ENCODE measurements around the gene AQP10. TPM values are rescaled to one million over a fixed set of nuclear protein-coding genes. Genes with fewer than 3 reads are reported as not detected.
A peak's percentile ranks its signal among the peaks of the same experiment; 100 is the strongest.

The AQP10 gene
- total RNA-seq, 1 experiment from 2014 or later = not detected

GRCh38 chr1:154329551-154330131 lies 8.7 kb downstream of the AQP10 start:
- CTCF ChIA-PET = interaction anchor here (0.6 to 0.7 kb wide), 2 partner anchors 9 to 74 kb away, joined by 3 to 8 read pairs; partner anchors contain the start of gene AQP10
- no TSS peak for BruUV-seq (replicated peaks)
- Mint-ChIP-seq H3K9me3 (ENCODE audit: low read depth, unreplicated experiment) (no peaks in the 10 kb centered on the region), H3K4me1 (ENCODE audit: low read depth, unreplicated experiment) (peaks cover 39% of the 10 kb centered on the region), H3K36me3 (ENCODE audit: insufficient read depth, unreplicated experiment) (peaks cover 25% of the 10 kb centered on the region), H3K27ac (ENCODE audit: unreplicated experiment) (no peak overlapping the region), H3K4me3 (ENCODE audit: low read depth, unreplicated experiment) (peak overlapping the region; percentile 79), H3K27me3 (ENCODE audit: unreplicated experiment) (peaks cover 98% of the 10 kb centered on the region)
- TF ChIP-seq CTCF (IDR thresholded peaks at IDR 0.05; ENCODE audit: unreplicated experiment) = no peak
- DNase-seq = no peak
- intact Hi-C loops (cut with micrococcal nuclease; ENCODE audit: unreplicated experiment) = loop anchor here (10.0 kb wide), 1 partner anchor 135 kb away; the partner anchor contains the start of gene TPM3

- peaks cover 95% of the 10 kb centered on the region for H3K27me3 Mint-ChIP-seq (ENCODE audit: unreplicated experiment)
- H3K27ac Mint-ChIP-seq (ENCODE audit: unreplicated experiment) = no peak overlapping the region
- CTCF ChIA-PET = no interaction called here
- H3K4me3 Mint-ChIP-seq (ENCODE audit: low read depth, unreplicated experiment) = no peak overlapping the region
- H3K36me3 Mint-ChIP-seq (ENCODE audit: insufficient read depth, unreplicated experiment) = peaks cover 14% of the 10 kb centered on the region
- peaks cover 45% of the 10 kb centered on the region for H3K4me1 Mint-ChIP-seq (ENCODE audit: low read depth, unreplicated experiment)
- TF ChIP-seq CTCF (IDR thresholded peaks at IDR 0.05; ENCODE audit: unreplicated experiment) = no peak
- no peak for DNase-seq
- intact Hi-C loops (cut with micrococcal nuclease; ENCODE audit: unreplicated experiment) = loop anchor here (10.0 kb wide), 1 partner anchor 136 kb away; the partner anchor contains the start of gene TPM3
- no TSS peak for BruUV-seq (replicated peaks)
- H3K9me3 Mint-ChIP-seq (ENCODE audit: low read depth, unreplicated experiment) = no peaks in the 10 kb centered on the region
These were observed 9.8 kb downstream of the AQP10 start for GRCh38 chr1:154330669-154331068.

GRCh38 chr1:154334079-154335024 lies 13.5 kb downstream of the AQP10 start:
- intact Hi-C loops (cut with micrococcal nuclease; ENCODE audit: unreplicated experiment) = loop anchor here (10.0 kb wide), 1 partner anchor 140 kb away; the partner anchor contains the start of gene TPM3
- H3K4me3 Mint-ChIP-seq (ENCODE audit: low read depth, unreplicated experiment) = no peak overlapping the region
- H3K9me3 Mint-ChIP-seq (ENCODE audit: low read depth, unreplicated experiment) = no peaks in the 10 kb centered on the region

More at GRCh38 chr1:154334079-154335024, 13.5 kb downstream of the AQP10 start:
- peaks cover 18% of the 10 kb centered on the region for H3K4me1 Mint-ChIP-seq (ENCODE audit: low read depth, unreplicated experiment)
- no peak for TF ChIP-seq CTCF (IDR thresholded peaks at IDR 0.05; ENCODE audit: unreplicated experiment)
- no peak overlapping the region for H3K27ac Mint-ChIP-seq (ENCODE audit: unreplicated experiment)
- no peak for DNase-seq
- BruUV-seq (replicated peaks) = no TSS peak
- H3K27me3 Mint-ChIP-seq (ENCODE audit: unreplicated experiment) = peaks cover 80% of the 10 kb centered on the region
- H3K36me3 Mint-ChIP-seq (ENCODE audit: insufficient read depth, unreplicated experiment) = no peaks in the 10 kb centered on the region
- CTCF ChIA-PET = interaction anchor here (0.6 to 3.0 kb wide), 19 partner anchors 8 to 225 kb away, joined by 3 to 23 read pairs (median 5); partner anchors contain the start of genes ATP8B2 and HAX1

Measured in Calu3 (cell line).